Heart right ventricle (tissue), 16 donors: ENCODE data around the gene MRFAP1L1. TPM values are rescaled to one million over a fixed set of nuclear protein-coding genes. Genes with fewer than 3 reads are reported as not detected.
"Not testable (repeated sequence)": the region's sequence is repeated elsewhere in the genome, so short reads cannot be mapped to it uniquely, and the experiment has no call there.

ENCODE experiments used
- ATAC-seq, 8 donors: fragments of 200-7000 bp; cut with Tn5 transposase; one replicate each; pipeline ENCODE4 v1.9.1; 2020; ENCODE audit warnings: mild to moderate bottlenecking in 8 of 8, moderate library complexity in 8 of 8, moderate number of reproducible peaks in 1 of 8
- DNase-seq, 2 donors: peaks; one replicate each; pipeline ENCODE4 v3.0.0-alpha.2; 2020
- H3K27ac ChIP-seq, 10 donors: fragments of 200-600 bp; sonication (generic) in 2 of 10; one replicate each; pipeline versions ENCODE4 v1.5.0 to v1.8.0; 2020 to 2022; ENCODE audit warnings: mild to moderate bottlenecking in 3 of 10
- H3K27me3 ChIP-seq, 7 donors: fragments of 200-600 bp; one replicate each; pipeline ENCODE4 v1.8.0; 2021 to 2022; ENCODE audit warnings: mild to moderate bottlenecking in 2 of 7
- H3K36me3 ChIP-seq, 9 donors: fragments of 200-600 bp; sonication (generic) in 1 of 9; one replicate each; pipeline versions ENCODE4 v1.5.0 to v1.8.0; 2020 to 2022; ENCODE audit warnings: mild to moderate bottlenecking in 2 of 9
- H3K4me1 ChIP-seq, 9 donors: fragments of 200-600 bp; sonication (generic) in 1 of 9; one replicate each; pipeline versions ENCODE4 v1.5.0 to v1.8.0; 2020 to 2022; ENCODE audit warnings: mild to moderate bottlenecking in 4 of 9
- H3K4me3 ChIP-seq, 10 donors: fragments of 200-600 bp; sonication (generic) in 2 of 10; one replicate each; pipeline versions ENCODE4 v1.5.0 to v1.8.0; 2020 to 2022; ENCODE audit warnings: mild to moderate bottlenecking in 7 of 10, moderate library complexity in 2 of 10
- H3K9me3 ChIP-seq, 11 donors: fragments of 200-600 bp in 10 of 11; sonication (generic) in 2 of 11; one replicate each; pipeline versions ENCODE4 v1.5.0 to v1.8.0; 2013 to 2022; ENCODE audit warnings: mild to moderate bottlenecking in 2 of 11, control low read depth in 1 of 11, moderate library complexity in 1 of 11
- CTCF ChIP-seq, 9 donors: fragments of 200-600 bp; sonication (generic) in 2 of 9; IDR thresholded peaks; one replicate each; pipeline versions ENCODE4 v1.5.0 to v1.8.0; 2021 to 2022; ENCODE audit warnings: antibody characterized with exemption in 9 of 9, mild to moderate bottlenecking in 5 of 9, moderate library complexity in 1 of 9
- WGBS, 2 donors: extraction: QIAGEN DNeasy Blood & Tissue Kit; methylation state at CpG; one replicate each; pipeline ENCODE4 v1.1.7; 2013; ENCODE audit warnings: inconsistent platforms in 1 of 2; 5-methylcytosine and 5-hydroxymethylcytosine counted together
- intact Hi-C, 10 donors: fragments of 100-400 bp; cut with DNase I; formaldehyde crosslinking; loops; one replicate each; pipeline versions ENCODE4 v1.11.1 to v1.14.2; 2022
- long read RNA-seq, 3 donors: library from polyadenylated mRNA; unstranded; transcript quantifications; one replicate each; pipeline ENCODE4 v2.0.0, GENCODE V29; 2020 to 2021
- polyA plus RNA-seq, 2 donors: library from polyadenylated mRNA; stranded (reverse); fragments of 200-250 nt; gene quantifications; one replicate each; pipeline ENCODE4 v1.2.3, GENCODE V29; 2013
- total RNA-seq, 10 donors: library from RNA; stranded (reverse); fragmentation: NEBNext Ultra II Directional in 3 of 10; extraction: Animal tissue kit (Norgen Biotek cat#: 25700) in 3 of 10; gene quantifications; one replicate each; pipeline versions ENCODE4 v1.2.1 to v1.2.4, GENCODE V29; 2021 to 2023
- donor health status: Arrhythmogenic right ventricular cardiomyopathy.
- donor health status: ischemic (EF 13 %, LVEDD 7.1; RV severe dilation, severe dysfunction).
- donor health status: healthy with polysubstance abuse.
- donor health status: DM: no; HTN: yes; CAD: no.
- donor health status: DM: no; HTN: no; CAD: no.
- donor health status: ischemic (EF 25% LVEDD 6.9; RV normal size, moderate dysfunction).
- donor health status: ischemic (EF 25% LVEDD 5.7; RV mildly dilated, moderate dysfunction).
- donor health status: healthy.
- donor health status: DM: yes; HTN: yes; CAD: no.
- donor health status: Ischemic cardiomyopathy.
- donor health status: ischemic (EF 35%, LVEDD 5.7; RV mildly dilated, moderate dysfunction).
- donor health status: nonischemic (EF 11% LVEDD 7.7; RV severe dilation, severe dysfunction).
- donor health status: DM: yes; HTN: yes; CAD: no.
- donor health status: PGD.
- donor health status: ischemic (EF 29% LVEDD 5.4; RV normal size, mild dysfunction).
- donor health status: nonischemic (EF 23%, LVEDD 6.1; RV moderate dilation, normal function).

Gene MRFAP1L1
- total RNA-seq (10 to 100 TPM; 37.5 to 49.9 (median 42.1) TPM), polyA plus RNA-seq (10 to 100 TPM; 61.5 to 73.7 TPM)
- long read RNA-seq, donor 1, transcript MRFAP1L1-202 (1 exons, 2,127 nt), result minor isoform, 11 of 62 reads
- long read RNA-seq, donor 1, transcript MRFAP1L1-201 (2 exons, 1,593 nt), result major isoform, 43 of 62 reads
- long read RNA-seq, donor 1, partial matches to known transcripts, result 0 of 62 reads
- long read RNA-seq, donor 1, other reads (novel, unspliced or antisense), result 8 of 62 reads
- long read RNA-seq, donor 2, transcript MRFAP1L1-201 (2 exons, 1,593 nt), result major isoform, 51 of 68 reads
- long read RNA-seq, donor 2, transcript MRFAP1L1-202 (1 exons, 2,127 nt), result minor isoform, 10 of 68 reads
- long read RNA-seq, donor 2, partial matches to known transcripts, result 0 of 68 reads
- long read RNA-seq, donor 2, other reads (novel, unspliced or antisense), result 7 of 68 reads
- long read RNA-seq, donor 3, transcript MRFAP1L1-202 (1 exons, 2,127 nt), result minor isoform, 7 of 183 reads
- long read RNA-seq, donor 3, transcript MRFAP1L1-201 (2 exons, 1,593 nt), result major isoform, 161 of 183 reads
- long read RNA-seq, donor 3, partial matches to known transcripts, result 0 of 183 reads
- long read RNA-seq, donor 3, other reads (novel, unspliced or antisense), result 15 of 183 reads

DNA sequence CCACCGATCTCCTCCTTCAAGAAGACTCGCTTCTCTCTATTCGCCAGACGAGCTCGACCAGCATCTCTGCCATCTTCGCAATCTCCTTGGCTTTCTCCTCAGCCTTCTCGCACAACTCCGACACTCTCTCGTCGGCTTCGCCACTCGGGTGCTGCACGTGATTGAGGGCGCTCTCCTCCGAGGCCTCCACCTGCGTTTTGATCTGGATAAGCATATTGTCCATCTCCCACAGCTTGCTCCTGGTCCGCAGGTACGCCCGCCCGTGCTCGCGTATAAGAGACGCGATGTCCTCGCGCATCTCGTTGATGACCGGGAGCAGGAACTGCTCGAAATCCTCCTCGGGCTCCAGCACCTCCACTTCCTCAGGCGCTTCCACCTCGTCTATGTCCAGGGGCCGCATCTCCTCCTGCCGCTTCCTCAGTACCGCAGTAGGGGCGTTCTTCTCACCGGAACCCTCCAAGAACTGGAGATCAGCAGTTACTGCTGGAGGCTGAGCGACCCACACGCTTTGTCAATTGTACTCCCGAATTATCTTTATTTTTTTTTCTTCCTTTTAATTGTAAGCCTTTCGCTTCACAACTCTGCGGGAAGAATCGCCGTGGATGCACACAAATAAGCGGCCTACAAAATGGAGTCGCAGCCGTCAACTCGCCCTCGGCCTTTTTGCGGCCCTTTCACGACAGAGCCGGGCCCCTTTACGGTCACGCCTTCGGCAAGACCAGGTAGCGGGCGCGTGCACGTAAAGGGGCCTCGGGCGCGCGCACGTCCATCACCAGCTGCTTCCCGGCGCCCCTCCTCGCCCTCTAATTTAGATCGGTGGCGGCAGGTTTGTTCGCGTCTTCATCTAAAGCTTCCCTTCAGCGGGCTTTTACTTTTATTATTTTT, at the start of gene MRFAP1L1:
TSS of gene MRFAP1L1 (minus strand) at position 636 of the 885 bp plus-strand sequence. CDS start at position 400, 236 bp downstream.
- peak within 1 kb of the TSS; percentile 32 to 93 (median 82) for H3K4me3 ChIP-seq
- H3K27me3 ChIP-seq, result no peaks in the 10 kb centered on the region
- peak in 3 of 9 donors; percentile 7 to 28 (median 10) for TF ChIP-seq CTCF (IDR thresholded peaks at IDR 0.05)
- peak within 1 kb of the TSS; percentile 41 to 93 (median 84) for H3K27ac ChIP-seq
- H3K36me3 ChIP-seq, result peaks cover 0 to 32% (median 0%) of the 10 kb centered on the region in 9 donors
- H3K9me3 ChIP-seq, result no peaks in the 10 kb centered on the region
- peaks cover 2 to 56% (median 48%) of the 10 kb centered on the region in 9 donors for H3K4me1 ChIP-seq
- WGBS, 2 donors, result 0 to 1% methylated on average over 72 of the region's 72 CpGs
- ATAC-seq, result peak; percentile 80 to 97 (median 92)
- intact Hi-C loops, result loop anchor here in 9 of 10 donors (1.0 to 10.0 kb wide), 8 partner anchors 35 to 335 kb away; partner anchors contain the start of genes MRFAP1 (in 8 of the 9) and TADA2B (in 2 of the 9)
- DNase-seq, result peak; percentile 96 to 98

DNA sequence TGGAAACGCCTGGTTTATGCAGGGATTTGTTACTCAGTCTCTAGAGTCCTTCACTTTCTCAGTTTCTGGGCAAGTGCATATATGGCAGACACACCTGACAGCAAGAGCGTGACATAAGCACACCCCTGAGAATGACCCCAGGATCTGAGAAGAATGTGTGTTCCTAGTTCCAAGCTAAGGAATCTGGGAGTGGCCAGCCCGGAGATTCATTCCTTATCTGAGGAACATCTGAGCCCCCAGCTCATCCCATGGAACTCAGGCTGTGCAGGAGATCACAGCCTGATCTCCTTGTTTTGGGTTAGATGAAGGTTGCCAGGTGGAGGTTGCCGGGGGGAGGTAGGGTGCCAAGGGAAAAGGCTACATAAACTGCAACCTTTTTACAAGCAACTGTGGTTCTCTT, 49.1 kb upstream of the MRFAP1L1 start:
- no peak for DNase-seq
- WGBS, 2 donors, result 71 to 77% methylated on average over 4 of the region's 4 CpGs
- Histone ChIP-seq H3K27me3 (no peaks in the 10 kb centered on the region), H3K4me3 (no peak overlapping the region), H3K9me3 (no peaks in the 10 kb centered on the region), H3K4me1 (peaks cover 0 to 5% (median 0%) of the 10 kb centered on the region in 9 donors), H3K27ac (no peak overlapping the region), H3K36me3 (no peaks in the 10 kb centered on the region)
- ATAC-seq, result no peak
- TF ChIP-seq CTCF (IDR thresholded peaks at IDR 0.05), result no peak
- intact Hi-C loops, result no loop called here

DNA sequence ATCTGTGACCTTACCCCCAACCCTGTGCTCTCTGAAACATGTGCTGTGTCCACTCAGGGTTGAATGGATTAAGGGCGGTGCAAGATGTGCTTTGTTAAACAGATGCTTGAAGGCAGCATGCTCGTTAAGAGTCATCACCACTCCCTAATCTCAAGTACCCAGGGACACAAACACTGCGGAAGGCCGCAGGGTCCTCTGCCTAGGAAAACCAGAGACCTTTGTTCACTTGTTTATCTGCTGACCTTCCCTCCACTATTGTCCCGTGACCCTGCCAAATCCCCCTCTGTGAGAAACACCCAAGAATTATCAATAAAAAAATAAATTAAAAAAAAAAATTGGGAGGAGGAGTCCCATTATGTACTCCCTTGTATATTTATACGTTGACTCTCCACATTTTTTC, 46.7 kb upstream of the MRFAP1L1 start:
- H3K4me3 ChIP-seq, H3K27ac ChIP-seq, DNase-seq, H3K36me3 ChIP-seq, intact Hi-C loops, ATAC-seq, H3K9me3 ChIP-seq, H3K27me3 ChIP-seq: not testable (repeated sequence)
- H3K4me1 ChIP-seq, result peaks cover 0 to 19% (median 0%) of the 10 kb centered on the region in 9 donors
- WGBS, 2 donors, result 50 to 67% methylated on average over 2 of the region's 6 CpGs

DNA sequence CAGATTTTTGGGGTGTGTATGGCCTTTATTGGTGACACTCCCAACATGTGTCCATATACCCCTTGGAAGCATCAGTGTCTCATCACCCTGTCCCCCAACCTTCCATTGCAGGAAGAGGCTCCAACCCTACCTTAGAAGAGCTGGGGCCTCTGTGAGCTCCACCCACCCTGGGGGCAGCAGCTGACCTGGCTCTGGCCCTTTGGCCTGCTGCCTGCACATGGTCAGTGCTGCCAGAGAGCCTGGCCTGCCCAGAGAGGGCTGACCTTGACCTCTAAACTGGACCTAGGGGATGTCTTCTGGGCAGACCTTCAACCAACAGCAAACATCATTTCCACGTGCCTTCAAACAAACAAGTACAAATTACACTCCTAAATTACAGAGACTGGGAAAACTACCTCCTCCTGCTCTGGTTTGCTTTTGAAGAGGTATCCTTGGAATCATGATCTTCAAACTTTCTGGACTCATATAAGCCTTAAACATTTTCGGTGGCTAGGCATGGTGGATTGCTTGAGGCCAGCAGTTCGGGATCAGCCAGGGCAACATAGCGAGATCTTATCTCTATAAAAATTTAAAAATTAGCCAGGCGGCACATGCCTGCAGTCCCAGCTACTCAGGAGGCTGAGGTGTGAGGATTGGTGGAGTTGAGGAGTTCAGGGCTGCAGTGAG, 45.6 kb upstream of the MRFAP1L1 start:
- ATAC-seq (peak in 1 of 8 donors; percentile 11), DNase-seq (no peak)
- H3K4me1 ChIP-seq, result peaks cover 0 to 22% (median 0%) of the 10 kb centered on the region in 9 donors
- H3K27me3 ChIP-seq, result no peaks in the 10 kb centered on the region
- H3K27ac ChIP-seq, result no peak overlapping the region
- whole genome bisulfite sequencing, 2 donors, result 85 to 87% methylated on average over 5 of the region's 5 CpGs
- H3K9me3 ChIP-seq, result no peaks in the 10 kb centered on the region
- no peak for TF ChIP-seq CTCF (IDR thresholded peaks at IDR 0.05)
- intact Hi-C loops, result no loop called here
- no peak overlapping the region for H3K4me3 ChIP-seq
- H3K36me3 ChIP-seq, result no peaks in the 10 kb centered on the region
